ENCODE data around the gene GOPC.

Gene GOPC

DNA sequence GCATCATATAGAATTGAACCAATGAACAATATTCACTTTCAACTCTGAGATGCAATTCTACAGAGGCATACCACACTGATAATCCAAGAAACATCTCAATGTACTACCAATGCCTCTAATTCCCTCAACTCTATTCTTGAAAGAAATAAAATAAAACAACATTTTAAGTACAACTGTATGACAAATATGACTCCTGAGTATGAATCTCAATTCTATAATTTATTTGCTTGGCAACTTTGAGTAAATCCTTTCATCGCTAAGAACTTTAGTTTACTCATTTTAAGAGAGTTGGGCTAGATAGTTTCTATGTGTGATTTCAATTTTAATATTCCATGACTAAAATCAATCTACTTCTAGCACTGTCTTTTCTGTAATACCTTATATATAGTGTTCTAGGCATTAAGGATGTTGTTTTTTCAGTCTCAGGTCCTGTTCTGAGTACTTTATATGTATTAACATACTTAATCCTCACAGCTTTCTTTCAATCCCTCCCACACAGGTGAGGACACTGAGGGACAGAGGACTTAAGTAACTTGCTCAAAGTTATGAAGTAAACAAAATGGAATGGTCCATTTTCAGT lies 33.4 kb downstream of the GOPC start:
- TF ChIP-seq, protein P1, sequence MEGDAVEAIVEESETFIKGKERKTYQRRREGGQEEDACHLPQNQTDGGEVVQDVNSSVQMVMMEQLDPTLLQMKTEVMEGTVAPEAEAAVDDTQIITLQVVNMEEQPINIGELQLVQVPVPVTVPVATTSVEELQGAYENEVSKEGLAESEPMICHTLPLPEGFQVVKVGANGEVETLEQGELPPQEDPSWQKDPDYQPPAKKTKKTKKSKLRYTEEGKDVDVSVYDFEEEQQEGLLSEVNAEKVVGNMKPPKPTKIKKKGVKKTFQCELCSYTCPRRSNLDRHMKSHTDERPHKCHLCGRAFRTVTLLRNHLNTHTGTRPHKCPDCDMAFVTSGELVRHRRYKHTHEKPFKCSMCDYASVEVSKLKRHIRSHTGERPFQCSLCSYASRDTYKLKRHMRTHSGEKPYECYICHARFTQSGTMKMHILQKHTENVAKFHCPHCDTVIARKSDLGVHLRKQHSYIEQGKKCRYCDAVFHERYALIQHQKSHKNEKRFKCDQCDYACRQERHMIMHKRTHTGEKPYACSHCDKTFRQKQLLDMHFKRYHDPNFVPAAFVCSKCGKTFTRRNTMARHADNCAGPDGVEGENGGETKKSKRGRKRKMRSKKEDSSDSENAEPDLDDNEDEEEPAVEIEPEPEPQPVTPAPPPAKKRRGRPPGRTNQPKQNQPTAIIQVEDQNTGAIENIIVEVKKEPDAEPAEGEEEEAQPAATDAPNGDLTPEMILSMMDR (conservative IDR thresholded peaks at IDR 0.05): no peak
- no peak for TF ChIP-seq ZFX (IDR thresholded peaks at IDR 0.05)
- no peak overlapping the region for H3K27ac ChIP-seq

DNA sequence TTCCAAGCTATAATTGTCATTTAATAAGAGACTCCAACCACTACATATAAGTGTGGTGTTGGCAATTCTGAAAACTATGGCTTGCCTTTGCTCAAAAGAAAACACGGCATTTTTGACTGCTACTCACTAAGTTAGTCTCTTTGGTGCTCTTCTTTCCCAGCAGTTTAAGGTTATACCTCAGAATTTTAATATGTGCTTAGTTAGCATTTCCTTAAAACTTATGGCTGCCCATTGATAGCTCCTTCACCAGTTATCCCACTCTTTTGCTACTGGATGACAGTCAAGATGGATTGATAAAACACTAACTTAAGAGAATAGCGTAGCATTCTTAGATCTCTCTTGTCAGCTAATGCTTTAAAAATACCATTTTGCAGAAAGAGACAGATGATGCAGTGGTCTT lies 34.1 kb downstream of the GOPC start:
- no peak for TF ChIP-seq ZFX (IDR thresholded peaks at IDR 0.05)
- TF ChIP-seq, protein P1 (conservative IDR thresholded peaks at IDR 0.05): no peak
- H3K27ac ChIP-seq: no peak overlapping the region

DNA sequence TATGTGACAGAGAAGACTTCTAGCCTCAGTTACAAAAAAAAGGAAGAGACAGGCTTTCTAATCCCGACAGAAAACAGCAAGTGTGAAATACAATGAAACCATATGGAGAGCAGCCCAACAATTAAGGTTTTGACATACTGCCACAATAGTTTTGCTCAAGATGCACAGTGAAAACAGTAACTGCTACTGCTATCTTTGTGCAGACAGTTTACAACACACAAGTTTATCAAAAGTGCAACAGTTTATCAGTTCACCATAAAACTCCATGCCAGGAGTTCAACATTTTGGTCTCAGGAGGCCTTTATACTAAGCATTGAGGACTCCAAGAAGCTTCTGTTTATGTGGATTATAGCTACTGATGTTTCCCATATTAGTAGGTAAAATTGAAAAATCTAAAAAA lies 37.6 kb downstream of the GOPC start:
- H3K27ac ChIP-seq: no peak overlapping the region
- TF ChIP-seq ZFX (IDR thresholded peaks at IDR 0.05): no peak
- TF ChIP-seq, protein P1 (conservative IDR thresholded peaks at IDR 0.05): no peak

DNA sequence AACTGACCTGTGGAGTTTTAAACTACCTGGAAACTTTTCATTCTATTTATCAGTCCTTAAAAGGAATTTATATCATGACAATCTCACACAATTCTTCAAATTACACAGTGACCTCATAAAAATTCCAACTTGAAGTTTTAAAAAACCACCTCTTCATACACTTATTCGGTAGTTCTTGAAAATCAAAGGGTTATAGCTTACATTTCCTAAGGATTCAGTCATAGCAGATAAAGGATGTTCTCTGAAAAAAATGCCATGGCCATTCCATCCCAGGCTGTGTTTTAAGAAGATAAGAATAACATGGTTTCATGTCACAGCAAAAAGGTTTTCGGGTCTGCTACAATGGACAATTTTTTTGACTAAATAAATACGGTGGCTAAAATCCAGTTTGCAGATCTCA lies 41.2 kb downstream of the GOPC start:
- no peak overlapping the region for H3K27ac ChIP-seq
- no peak for TF ChIP-seq ZFX (IDR thresholded peaks at IDR 0.05)

DNA sequence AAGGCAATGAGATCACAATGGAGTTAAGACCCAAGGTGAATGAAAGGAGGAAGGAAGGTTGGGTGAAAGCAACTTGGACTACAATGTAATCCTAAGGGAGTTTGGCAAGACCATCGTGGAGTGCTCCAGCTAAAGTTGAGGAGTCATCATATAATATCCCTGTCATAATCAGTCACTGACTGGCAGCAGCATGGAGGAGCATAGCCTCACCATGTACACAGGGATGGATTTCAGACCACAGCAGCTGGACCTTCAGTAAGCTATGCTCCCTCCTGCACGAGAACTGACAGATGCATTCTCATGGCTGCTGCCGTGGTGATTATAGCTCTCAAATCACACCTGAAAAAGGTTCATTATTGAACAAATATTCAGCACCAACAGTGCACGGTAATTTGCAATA lies 43.0 kb downstream of the GOPC start:
- H3K27ac ChIP-seq: no peak overlapping the region
- no peak for TF ChIP-seq ZFX (IDR thresholded peaks at IDR 0.05)
- TF ChIP-seq, protein P1 (conservative IDR thresholded peaks at IDR 0.05): no peak

DNA sequence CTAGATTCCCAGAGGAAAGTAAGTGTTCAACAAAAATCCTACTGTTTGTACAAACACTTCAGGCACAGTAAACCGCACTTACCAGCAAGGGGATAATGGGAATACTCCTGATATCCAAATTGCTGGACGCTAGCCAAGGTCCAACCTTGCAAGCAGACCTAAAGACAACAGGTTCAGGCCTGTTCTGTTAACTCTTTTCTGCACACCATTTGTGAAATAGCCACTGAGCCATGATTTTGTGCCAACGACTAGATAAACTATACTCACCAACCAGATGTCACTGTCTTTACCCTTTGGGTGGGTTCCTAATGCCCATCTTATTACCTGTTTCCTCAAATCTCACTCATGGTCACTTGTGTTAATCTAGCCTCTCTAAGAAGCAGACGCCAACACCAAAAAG lies 43.5 kb downstream of the GOPC start:
- no peak for TF ChIP-seq ZFX (IDR thresholded peaks at IDR 0.05)
- TF ChIP-seq, protein P1 (conservative IDR thresholded peaks at IDR 0.05): no peak
- H3K27ac ChIP-seq: no peak overlapping the region

DNA sequence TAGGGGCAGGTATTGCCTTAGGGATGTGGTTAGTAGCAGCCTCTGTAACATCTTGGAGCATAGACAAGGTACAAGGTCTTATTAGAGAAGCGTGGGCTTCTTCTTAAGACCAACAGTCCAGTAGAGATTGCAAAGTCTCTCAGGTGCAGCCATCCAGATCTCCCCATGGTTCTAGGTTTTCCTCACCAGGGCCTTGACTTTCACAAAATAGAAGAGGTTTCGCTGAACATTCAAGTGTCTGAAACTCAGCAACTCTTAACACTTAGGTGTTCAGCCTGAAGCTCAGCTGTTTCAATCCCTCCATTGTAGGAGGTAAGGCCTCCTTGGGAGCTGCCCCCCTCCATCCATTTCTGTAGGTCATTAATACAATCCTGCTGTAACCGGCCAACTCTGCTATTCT lies 44.4 kb downstream of the GOPC start:
- TF ChIP-seq ZFX (IDR thresholded peaks at IDR 0.05): no peak
- TF ChIP-seq, protein P1 (conservative IDR thresholded peaks at IDR 0.05): no peak
- H3K27ac ChIP-seq: no peak overlapping the region

DNA sequence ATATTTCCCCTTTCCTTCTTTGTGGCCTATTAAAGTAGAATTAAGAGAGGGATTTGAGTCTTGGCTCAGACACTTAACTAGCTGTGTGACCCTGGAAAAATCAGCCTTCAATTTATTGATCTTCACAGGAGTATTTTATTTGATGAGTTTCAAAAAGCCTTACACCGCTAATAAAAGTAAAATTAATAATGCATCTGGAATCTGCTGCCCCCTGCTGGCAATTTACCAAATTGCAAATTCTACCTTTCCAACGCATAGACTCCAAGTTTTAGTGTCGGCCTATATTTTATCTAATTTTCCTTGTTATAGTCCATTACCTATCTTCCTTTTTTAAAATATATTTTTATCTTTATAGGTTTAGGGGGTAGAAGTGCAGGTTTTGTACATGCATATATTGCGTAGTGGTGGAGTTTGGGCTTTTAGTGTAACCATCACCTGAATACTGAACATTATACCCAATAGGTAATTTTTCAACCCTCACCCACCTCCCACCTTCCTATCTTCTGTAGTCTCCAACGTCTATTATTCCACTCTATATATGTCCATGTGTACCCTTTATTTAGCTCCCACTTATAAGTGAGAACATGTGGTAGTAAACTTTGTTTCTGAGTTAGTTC lies 46.3 kb downstream of the GOPC start:
- no peak overlapping the region for H3K27ac ChIP-seq

More for the DNA sequence above, 46.3 kb downstream of the GOPC start:
- TF ChIP-seq, protein P1 (conservative IDR thresholded peaks at IDR 0.05): peak; percentile 82
- TF ChIP-seq ZFX (IDR thresholded peaks at IDR 0.05): no peak

All from C4-2B (cell line).